ENCODE results near the gene ERN1.

Gene ERN1

DNA sequence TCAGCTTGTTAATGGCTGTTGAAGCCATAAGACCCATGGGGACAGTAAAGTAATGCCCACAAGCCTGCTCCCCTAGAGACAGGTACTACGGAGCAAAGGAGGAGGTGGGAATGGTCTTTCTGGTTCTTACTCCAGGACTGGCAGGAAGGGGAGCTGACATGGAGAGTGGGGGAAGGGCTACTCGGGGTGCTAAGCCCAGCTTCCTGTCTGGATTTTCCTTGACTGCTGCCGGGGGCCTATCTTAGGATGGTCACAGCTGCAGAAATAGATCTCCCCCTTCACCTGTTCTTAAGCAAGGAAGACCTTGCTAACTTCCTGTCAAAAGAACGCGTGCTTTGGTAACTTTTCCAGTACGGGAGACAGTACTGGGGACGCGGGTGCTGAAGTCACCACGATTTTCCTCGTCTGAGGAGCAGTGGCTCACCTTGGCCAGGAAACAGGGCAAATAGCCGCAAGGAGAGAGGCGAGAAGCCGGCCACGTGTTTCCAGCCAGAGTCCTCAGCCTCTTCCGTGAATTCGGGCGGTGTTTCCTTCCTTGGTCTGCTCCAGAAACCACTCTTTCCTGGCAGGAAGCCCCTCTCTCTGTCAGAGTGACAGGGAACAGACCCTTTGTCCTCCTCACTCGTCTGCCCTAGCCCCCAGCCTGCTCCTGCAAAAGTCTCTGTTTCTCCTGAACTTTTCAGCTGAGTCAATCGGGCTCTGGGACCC is 132.4 kb downstream of the ERN1 start:
- in situ Hi-C loops (cut with HindIII; ENCODE audit: low sequenced_read_pairs) = no loop called here
- TF ChIP-seq CTCF (IDR thresholded peaks at IDR 0.05; ENCODE audit: low read depth, low read length, missing control alignments) = no peak
- no peak for DNase-seq (ENCODE audit: low read depth)
- H3K4me3 ChIP-seq (ENCODE audit: low read depth, low read length) = peak overlapping the region; percentile 57

DNA sequence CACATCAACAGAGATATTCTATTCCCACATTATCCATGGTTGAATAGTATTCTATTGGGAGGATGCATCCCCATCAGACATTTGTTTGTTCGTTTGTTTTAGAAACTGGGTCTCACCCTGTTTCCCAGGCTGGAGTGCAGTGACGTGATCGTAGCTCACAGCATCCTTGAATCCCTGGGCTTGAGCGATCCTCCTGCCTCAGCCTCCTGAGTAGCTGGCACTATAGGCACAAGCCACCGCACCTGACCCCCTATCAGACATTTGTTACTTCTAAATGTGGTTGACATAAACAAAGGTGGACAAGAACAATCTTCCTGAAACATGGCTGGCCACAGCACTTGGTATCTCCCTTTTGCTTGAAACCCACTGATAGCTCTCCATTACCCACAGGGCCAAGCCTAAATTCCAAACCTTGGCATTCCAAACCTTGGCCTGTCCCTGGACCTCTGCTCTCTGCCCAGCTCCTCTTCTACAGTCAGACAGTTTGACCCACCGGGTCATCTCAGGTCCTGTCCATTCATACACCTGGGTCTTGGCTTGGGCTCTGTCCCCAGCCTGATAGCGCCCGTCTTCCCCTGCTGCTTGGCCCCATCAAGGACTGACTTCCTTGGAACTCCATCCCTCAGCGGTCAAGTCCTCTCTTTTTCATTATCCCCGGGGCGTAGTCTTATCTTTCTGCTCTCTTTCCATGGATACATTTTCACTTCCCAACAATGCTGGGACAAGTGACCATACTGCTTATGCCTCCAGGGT is 133.3 kb downstream of the ERN1 start:
- TF ChIP-seq CTCF (IDR thresholded peaks at IDR 0.05; ENCODE audit: low read depth, low read length, missing control alignments) = no peak
- no peak overlapping the region for H3K4me3 ChIP-seq (ENCODE audit: low read depth, low read length)
- in situ Hi-C loops (cut with HindIII; ENCODE audit: low sequenced_read_pairs) = no loop called here
- DNase-seq (ENCODE audit: low read depth) = no peak

GRCh38 chr17:63995626-63996025 is 134.3 kb downstream of the ERN1 start:
- no peak for TF ChIP-seq CTCF (IDR thresholded peaks at IDR 0.05; ENCODE audit: low read depth, low read length, missing control alignments)
- in situ Hi-C loops (cut with HindIII; ENCODE audit: low sequenced_read_pairs) = no loop called here

GRCh38 chr17:63993368-63993985 is 136.5 kb downstream of the ERN1 start:
- DNase-seq (ENCODE audit: low read depth) = no peak
- in situ Hi-C loops (cut with HindIII; ENCODE audit: low sequenced_read_pairs) = no loop called here
- TF ChIP-seq CTCF (IDR thresholded peaks at IDR 0.05; ENCODE audit: low read depth, low read length, missing control alignments) = no peak
- H3K4me3 ChIP-seq (ENCODE audit: low read depth, low read length) = no peak overlapping the region

More at GRCh38 chr17:63995626-63996025, 134.3 kb downstream of the ERN1 start:
- no peak overlapping the region for H3K4me3 ChIP-seq (ENCODE audit: low read depth, low read length)
- no peak for DNase-seq (ENCODE audit: low read depth)

DNA sequence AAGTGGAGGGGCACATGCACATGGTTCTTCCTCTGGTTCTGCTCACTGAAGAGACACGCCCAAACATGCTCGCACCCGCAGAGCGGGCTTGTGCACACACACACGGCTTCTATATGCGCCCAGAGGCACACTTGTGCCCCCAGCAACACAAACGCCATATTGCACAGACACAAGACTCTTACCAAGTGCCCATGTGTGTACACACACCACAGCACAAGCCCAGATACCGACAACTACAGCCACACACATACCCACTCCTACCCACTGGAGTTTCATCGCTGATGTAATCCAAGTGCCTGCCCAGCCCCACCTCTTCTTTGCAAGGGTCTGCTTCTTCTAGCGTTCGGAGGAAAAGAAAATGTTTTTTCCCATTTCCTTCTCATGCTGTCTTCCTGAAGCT is 138.3 kb downstream of the ERN1 start:
- H3K4me3 ChIP-seq (ENCODE audit: low read depth, low read length) = no peak overlapping the region
- TF ChIP-seq CTCF (IDR thresholded peaks at IDR 0.05; ENCODE audit: low read depth, low read length, missing control alignments) = no peak
- no peak for DNase-seq (ENCODE audit: low read depth)
- in situ Hi-C loops (cut with HindIII; ENCODE audit: low sequenced_read_pairs) = no loop called here

DNA sequence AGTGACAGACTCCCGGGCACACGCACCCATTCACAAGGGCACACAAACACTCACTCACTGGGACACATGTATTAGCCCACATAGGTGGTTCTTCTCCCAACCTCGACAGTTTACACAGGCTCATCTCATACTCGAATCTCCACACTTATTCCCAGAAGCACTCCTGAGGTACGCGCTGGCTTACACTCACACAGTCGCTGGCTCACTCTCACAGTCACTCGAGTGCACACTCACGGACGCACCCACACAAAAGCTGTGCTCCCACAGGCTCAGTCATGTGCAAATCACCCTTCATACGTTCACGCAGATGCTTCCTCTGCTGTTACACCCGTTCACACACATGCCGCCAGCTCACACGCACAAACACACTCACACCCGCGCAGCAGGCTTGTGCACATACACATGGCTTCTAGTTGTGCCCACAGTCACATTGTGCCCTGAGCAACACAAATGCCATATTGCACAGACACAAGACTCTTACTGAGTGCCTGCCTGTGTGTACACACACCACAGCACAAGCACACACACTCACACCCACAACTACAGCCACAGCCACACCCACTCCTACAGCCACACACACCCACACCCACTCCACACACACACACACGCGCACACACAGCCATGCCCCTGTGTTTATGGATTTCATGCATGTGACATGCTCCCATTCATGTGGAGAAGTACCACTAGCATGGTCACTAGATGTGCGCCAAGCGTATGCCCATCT is 140.2 kb downstream of the ERN1 start:
- in situ Hi-C loops (cut with HindIII; ENCODE audit: low sequenced_read_pairs) = no loop called here
- no peak overlapping the region for H3K4me3 ChIP-seq (ENCODE audit: low read depth, low read length)
- no peak for DNase-seq (ENCODE audit: low read depth)
- no peak for TF ChIP-seq CTCF (IDR thresholded peaks at IDR 0.05; ENCODE audit: low read depth, low read length, missing control alignments)
